Left cardiac atrium (tissue), 4 donors: ENCODE results near the gene CFAP90. TPM values are rescaled to one million over a fixed set of nuclear protein-coding genes. Genes with fewer than 3 reads are reported as not detected.

Source experiments
- ATAC-seq, 2 donors: fragments of 200-7000 bp; cut with Tn5 transposase; one replicate each; pipeline ENCODE4 v1.9.1; 2020; ENCODE audit warnings: mild to moderate bottlenecking in 2 of 2, moderate library complexity in 2 of 2
- DNase-seq: peaks from one replicate; pipeline ENCODE4 v3.0.0-alpha.2; 2020
- intact Hi-C, 2 donors: fragments of 100-400 bp; cut with DNase I; formaldehyde crosslinking; loops; one replicate each; pipeline versions ENCODE4 v1.14.1 to v1.15.1; 2022 to 2023
- total RNA-seq, 2 donors: library from RNA; stranded (reverse); fragmentation: NEBNext Ultra II Directional; extraction: Animal tissue kit (Norgen Biotek cat#: 25700); gene quantifications; one replicate each; pipeline ENCODE4 v1.2.1, GENCODE V29; 2021
- donor health status: DM: no; HTN: yes; CAD: no.
- donor health status: DM: no; HTN: yes; CAD: no; lungs with severe emphysema.
- donor health status: DM: yes; HTN: yes; CAD: no.
- donor health status: Dilated cardiomyopathy.

The CFAP90 gene
- total RNA-seq, 2 donors from 2014 or later: 0.15 to 0.16 TPM

GRCh38 chr5:7869474-7870136 lies 18.7 kb upstream of the CFAP90 start:
- intact Hi-C loops: no loop called here
- DNase-seq (no peak), ATAC-seq (peak; percentile 56 to 80)

GRCh38 chr5:7868773-7869473 lies 18.0 kb upstream of the CFAP90 start, which contains the start of the genes FASTKD3 and MTRR:
Gene FASTKD3, minus strand, starts transcription at chr5:7869031. Its CDS starts 948 bp downstream, at chr5:7868083.
Gene MTRR, plus strand, starts transcription at chr5:7869148. Its CDS starts 1,647 bp downstream, at chr5:7870795.
- intact Hi-C loops: no loop called here
- DNase-seq (peak; percentile 97), ATAC-seq (peak; percentile 100)

GRCh38 chr5:7868427-7868772 lies 17.5 kb upstream of the CFAP90 start:
- DNase-seq: no peak
- ATAC-seq: peak in 1 of 2 donors; percentile 1

GRCh38 chr5:7867260-7867659 lies 16.3 kb upstream of the CFAP90 start:
- DNase-seq (no peak), ATAC-seq (no peak)
- intact Hi-C loops: no loop called here

More at GRCh38 chr5:7868427-7868772, 17.5 kb upstream of the CFAP90 start:
- intact Hi-C loops: no loop called here

GRCh38 chr5:7866196-7866595 lies 15.3 kb upstream of the CFAP90 start:
- DNase-seq: no peak
- intact Hi-C loops: no loop called here
- ATAC-seq: no peak

- intact Hi-C loops: loop anchor here in 1 of 2 donors (10.0 kb wide), 1 partner anchor 1093 kb away; no protein-coding TSS in a partner anchor
- ATAC-seq: no peak
- DNase-seq: no peak
Measured at GRCh38 chr5:7857926-7858632, 7.1 kb upstream of the CFAP90 start.

- ATAC-seq (no peak), DNase-seq (no peak)
- intact Hi-C loops: loop anchor here in 1 of 2 donors (10.0 kb wide), 1 partner anchor 1093 kb away; no protein-coding TSS in a partner anchor
Measured at GRCh38 chr5:7857361-7857760, 6.4 kb upstream of the CFAP90 start.

GRCh38 chr5:7856855-7857254 lies 5.9 kb upstream of the CFAP90 start:
- ATAC-seq (peak in 1 of 2 donors; percentile 73), DNase-seq (no peak)
- intact Hi-C loops: loop anchor here in 1 of 2 donors (10.0 kb wide), 1 partner anchor 1092 kb away; no protein-coding TSS in a partner anchor

GRCh38 chr5:7855611-7856010 lies 4.7 kb upstream of the CFAP90 start:
- intact Hi-C loops: loop anchor here in 1 of 2 donors (10.0 kb wide), 1 partner anchor 1091 kb away; no protein-coding TSS in a partner anchor
- ATAC-seq (no peak), DNase-seq (no peak)

GRCh38 chr5:7852988-7853387 lies 2.1 kb upstream of the CFAP90 start:
- intact Hi-C loops: loop anchor here in 1 of 2 donors (10.0 kb wide), 1 partner anchor 1088 kb away; no protein-coding TSS in a partner anchor

GRCh38 chr5:7852542-7852941 lies 1.6 kb upstream of the CFAP90 start:
- ATAC-seq (peak; percentile 7 to 20), DNase-seq (no peak)
- intact Hi-C loops: loop anchor here in 1 of 2 donors (10.0 kb wide), 1 partner anchor 1088 kb away; no protein-coding TSS in a partner anchor

More at GRCh38 chr5:7852988-7853387, 2.1 kb upstream of the CFAP90 start:
- DNase-seq (no peak), ATAC-seq (no peak)

GRCh38 chr5:7851617-7852289 lies 820 bp upstream of the CFAP90 start:
- no peak for ATAC-seq
- intact Hi-C loops: loop anchor here in 1 of 2 donors (10.0 kb wide), 1 partner anchor 1087 kb away; no protein-coding TSS in a partner anchor

GRCh38 chr5:7851240-7851592 lies 283 bp upstream of the CFAP90 start:
- intact Hi-C loops: loop anchor here in 1 of 2 donors (10.0 kb wide), 1 partner anchor 1086 kb away; no protein-coding TSS in a partner anchor
- DNase-seq: no peak
- no peak for ATAC-seq

More at GRCh38 chr5:7851617-7852289, 820 bp upstream of the CFAP90 start:
- no peak for DNase-seq

GRCh38 chr5:7849681-7850394 lies 1.1 kb downstream of the CFAP90 start:
- ATAC-seq (peak; percentile 46 to 48), DNase-seq (peak; percentile 26)

GRCh38 chr5:7848296-7848695 lies 2.6 kb downstream of the CFAP90 start:
- ATAC-seq: no peak
- intact Hi-C loops: no loop called here
- no peak for DNase-seq

More at GRCh38 chr5:7849681-7850394, 1.1 kb downstream of the CFAP90 start:
- intact Hi-C loops: loop anchor here in 1 of 2 donors (10.0 kb wide), 1 partner anchor 1085 kb away; no protein-coding TSS in a partner anchor

GRCh38 chr5:7846327-7846726 lies 4.6 kb downstream of the CFAP90 start:
- DNase-seq (no peak), ATAC-seq (no peak)
- intact Hi-C loops: no loop called here

- intact Hi-C loops: no loop called here
- ATAC-seq (no peak), DNase-seq (no peak)
Measured at GRCh38 chr5:7845557-7845956, 5.4 kb downstream of the CFAP90 start.

GRCh38 chr5:7844901-7845300 lies 6.0 kb downstream of the CFAP90 start:
- ATAC-seq (no peak), DNase-seq (no peak)
- intact Hi-C loops: no loop called here
